OCI-LY3 (cell line): ENCODE results near the gene SVEP1.
"Not testable (repeated sequence)": the region's sequence is repeated elsewhere in the genome, so short reads cannot be mapped to it uniquely, and the experiment has no call there.

ENCODE experiments used
- H2AFZ ChIP-seq: fragments of 200-600, 300-600 bp; shearing (Covaris generic); 2 replicates; pipeline ENCODE4 v1.6.0; 2014; ENCODE audit warnings: antibody characterized with exemption, low read depth, low read length
- H3K27ac ChIP-seq: fragments of 200-600, 300-600 bp; sonication (generic); 2 replicates; pipeline ENCODE4 v1.5.1; 2014; ENCODE audit warnings: mild to moderate bottlenecking, low read length, moderate library complexity, mixed read lengths
- H3K27me3 ChIP-seq: fragments of 200-600, 300-600 bp; sonication (generic); 2 replicates; pipeline ENCODE4 v1.6.1; 2014; ENCODE audit warnings: low read depth, low read length, mixed read lengths
- H3K36me3 ChIP-seq: fragments of 200-600, 300-600 bp; sonication (generic); replicated peaks from 2 replicates; pipeline ENCODE3; 2014; ENCODE audit warnings: low read depth, low read length, mixed read lengths
- H3K4me1 ChIP-seq: fragments of 300-600, 200-600 bp; sonication (generic); 2 replicates; pipeline ENCODE4 v1.6.1; 2014; ENCODE audit warnings: low read length, mixed read lengths
- H3K4me2 ChIP-seq: fragments of 200-600, 300-600 bp; sonication (generic); 2 replicates; pipeline ENCODE4 v1.6.1; 2014; ENCODE audit warnings: low read length, mixed read lengths
- H3K4me3 ChIP-seq: fragments of 300-600, 200-600 bp; sonication (generic); 2 replicates; pipeline ENCODE4 v1.5.1; 2014; ENCODE audit warnings: antibody characterized with exemption, mild to moderate bottlenecking, low read length, moderate library complexity
- H3K79me2 ChIP-seq: fragments of 300-600, 200-600 bp; shearing (Covaris generic); 2 replicates; pipeline ENCODE4 v1.6.1; 2014; ENCODE audit warnings: mild to moderate bottlenecking, low read length, mixed read lengths
- H3K9ac ChIP-seq: fragments of 300-600, 200-600 bp; shearing (Covaris generic); 2 replicates; pipeline ENCODE4 v1.6.0; 2014; ENCODE audit warnings: mild to moderate bottlenecking, low read length, moderate library complexity
- H3K9me3 ChIP-seq: fragments of 200-600, 300-600 bp; shearing (Covaris generic); 2 replicates; pipeline ENCODE4 v1.6.1; 2014; ENCODE audit warnings: low read length, mixed read lengths; ENCODE audit not compliant: insufficient read depth
- H4K20me1 ChIP-seq: fragments of 200-600, 300-600 bp; sonication (generic); 2 replicates; pipeline ENCODE4 v1.6.1; 2016; ENCODE audit warnings: low read length, mixed read lengths; ENCODE audit not compliant: insufficient read depth
- CTCF ChIP-seq: fragments of 200-600, 300-600 bp; sonication (generic); IDR thresholded peaks from 2 replicates; pipeline ENCODE4 v1.5.1; 2014; ENCODE audit warnings: antibody characterized with exemption, low read length, low read depth
- EZH2phosphoT487 ChIP-seq: fragments of 200-600 bp; shearing (Covaris generic); IDR thresholded peaks from 2 replicates; pipeline ENCODE4 v1.6.1; 2018; ENCODE audit warnings: antibody characterized with exemption, mixed run types, low read depth

The SVEP1 gene

GRCh38 chr9:110364451-110364850 lies 215.1 kb downstream of the SVEP1 start:
- no peak overlapping the region for H2AFZ ChIP-seq
- H3K9me3 ChIP-seq = no peaks in the 10 kb centered on the region
- H3K4me3 ChIP-seq = no peak overlapping the region
- H4K20me1 ChIP-seq = no peaks in the 10 kb centered on the region
- H3K27me3 ChIP-seq = no peaks in the 10 kb centered on the region
- H3K9ac ChIP-seq = no peak overlapping the region
- H3K79me2 ChIP-seq = no peaks in the 10 kb centered on the region
- H3K27ac ChIP-seq = no peak overlapping the region
- no peak overlapping the region for H3K4me2 ChIP-seq
- H3K36me3 ChIP-seq = no peaks in the 10 kb centered on the region
- no peaks in the 10 kb centered on the region for H3K4me1 ChIP-seq
- TF ChIP-seq CTCF = no peak
- TF ChIP-seq EZH2phosphoT487 = no peak

GRCh38 chr9:110358992-110359391 lies 220.5 kb downstream of the SVEP1 start:
- not testable (repeated sequence) for H3K27ac ChIP-seq, H3K27me3 ChIP-seq, H2AFZ ChIP-seq, H3K9me3 ChIP-seq, H3K4me3 ChIP-seq, H3K36me3 ChIP-seq, H3K4me2 ChIP-seq, H3K79me2 ChIP-seq, H3K9ac ChIP-seq, H4K20me1 ChIP-seq
- H3K4me1 ChIP-seq = peaks cover 14% of the 10 kb centered on the region

- no peak overlapping the region for H3K9ac ChIP-seq
- no peak overlapping the region for H2AFZ ChIP-seq
- no peaks in the 10 kb centered on the region for H3K27me3 ChIP-seq
- H3K27ac ChIP-seq = no peak overlapping the region
- H3K4me1 ChIP-seq = peaks cover 14% of the 10 kb centered on the region
- H4K20me1 ChIP-seq = no peaks in the 10 kb centered on the region
- no peaks in the 10 kb centered on the region for H3K79me2 ChIP-seq
- H3K4me2 ChIP-seq = no peak overlapping the region
- H3K36me3 ChIP-seq = no peaks in the 10 kb centered on the region
- H3K4me3 ChIP-seq = no peak overlapping the region
- H3K9me3 ChIP-seq = no peaks in the 10 kb centered on the region
- TF ChIP-seq EZH2phosphoT487 (no peak), CTCF (no peak)
Measured at GRCh38 chr9:110357505-110357904, 222.0 kb downstream of the SVEP1 start.

- H3K36me3 ChIP-seq = no peaks in the 10 kb centered on the region
- no peak for TF ChIP-seq EZH2phosphoT487
- no peak for TF ChIP-seq CTCF
- no peak overlapping the region for H3K27ac ChIP-seq
- H3K9me3 ChIP-seq = no peaks in the 10 kb centered on the region
- H4K20me1 ChIP-seq = no peaks in the 10 kb centered on the region
- no peaks in the 10 kb centered on the region for H3K79me2 ChIP-seq
- H2AFZ ChIP-seq = no peak overlapping the region
- H3K4me2 ChIP-seq = no peak overlapping the region
- H3K27me3 ChIP-seq = no peaks in the 10 kb centered on the region
- H3K9ac ChIP-seq = no peak overlapping the region
- no peak overlapping the region for H3K4me3 ChIP-seq
- H3K4me1 ChIP-seq = peaks cover 14% of the 10 kb centered on the region
Measured at GRCh38 chr9:110356639-110357395, 222.7 kb downstream of the SVEP1 start.
